Measurements from ENCODE around the gene MBOAT1.

- no peak for TF ChIP-seq CTCF (IDR thresholded peaks at IDR 0.05; ENCODE audit: poor library complexity)
- no peak for TF ChIP-seq EZH2 (IDR thresholded peaks at IDR 0.05; ENCODE audit: borderline replicate concordance)
These were observed 1.1 kb upstream of the MBOAT1 start for GRCh38 chr6:20213271-20213798.

Measured in hepatocyte (in vitro differentiated cells).